Osteoblast (primary cell): ENCODE data around the gene SRP9. TPM values are rescaled to one million over a fixed set of nuclear protein-coding genes. Genes with fewer than 3 reads are reported as not detected.

ENCODE experiments used
- DNase-seq: peaks from one replicate; pipeline ENCODE4 v3.0.0; 2011; ENCODE audit warnings: low spot score, mixed read lengths; ENCODE audit not compliant: insufficient read length; ENCODE audit errors: missing footprints
- H2AFZ ChIP-seq: 2 replicates; pipeline ENCODE4 v1.6.0; 2011; ENCODE audit warnings: mild to moderate bottlenecking, low read length
- H3K27ac ChIP-seq: 2 replicates; pipeline ENCODE4 v1.5.1; 2011; ENCODE audit warnings: mild to moderate bottlenecking, low read depth, low read length, moderate library complexity
- H3K27me3 ChIP-seq: 2 replicates; pipeline ENCODE4 v1.6.0; 2012; ENCODE audit warnings: mild to moderate bottlenecking, control low read depth, inconsistent platforms, low read length, moderate library complexity; ENCODE audit not compliant: insufficient read depth
- H3K36me3 ChIP-seq: 2 replicates; pipeline ENCODE4 v1.5.1; 2011; ENCODE audit warnings: mild to moderate bottlenecking, low read length, control low read depth, moderate library complexity; ENCODE audit not compliant: insufficient read depth
- H3K4me1 ChIP-seq: 2 replicates; pipeline ENCODE4 v1.5.1; 2011; ENCODE audit warnings: mild to moderate bottlenecking, low read length, control low read depth, moderate library complexity; ENCODE audit not compliant: insufficient read depth
- H3K4me2 ChIP-seq: 2 replicates; pipeline ENCODE4 v1.6.0; 2011; ENCODE audit warnings: mild to moderate bottlenecking, low read length; ENCODE audit not compliant: insufficient read depth
- H3K4me3 ChIP-seq: fragments of 200-600 bp; sonication (generic); 3 replicates; pipeline ENCODE4 v1.5.1; 2012; ENCODE audit warnings: mild to moderate bottlenecking, low read length, inconsistent platforms; ENCODE audit not compliant: insufficient read depth
- H3K79me2 ChIP-seq: 2 replicates; pipeline ENCODE4 v1.6.0; 2012; ENCODE audit warnings: mild to moderate bottlenecking, low read length, control low read depth, inconsistent platforms; ENCODE audit not compliant: insufficient read depth
- H3K9me3 ChIP-seq: 2 replicates; pipeline ENCODE4 v1.5.1; 2011; ENCODE audit warnings: low read depth, low read length, control low read depth
- H4K20me1 ChIP-seq: 2 replicates; pipeline ENCODE4 v1.6.0; 2012; ENCODE audit warnings: mild to moderate bottlenecking, low read length, control low read depth; ENCODE audit not compliant: insufficient read depth
- CTCF ChIP-seq: IDR thresholded peaks from 2 replicates; pipeline ENCODE4 v1.5.1; 2011; ENCODE audit warnings: mild to moderate bottlenecking, low read depth, low read length, moderate library complexity; ENCODE audit errors: extremely low read depth
- total RNA-seq: library from RNA; depleted of rRNA; stranded (reverse); fragments of >200 nt; gene quantifications from 2 replicates; pipeline ENCODE4 v1.2.3, GENCODE V29; 2012

Gene SRP9
- total RNA-seq, 1 donor: 178 TPM

GRCh38 chr1:225766967-225767633, 10.5 kb upstream of the SRP9 start:
- Histone ChIP-seq H4K20me1 (no peaks in the 10 kb centered on the region), H3K36me3 (no peaks in the 10 kb centered on the region), H3K4me1 (peaks cover 50% of the 10 kb centered on the region), H3K9me3 (no peaks in the 10 kb centered on the region), H3K4me3 (peak overlapping the region; percentile 24), H3K27me3 (no peaks in the 10 kb centered on the region), H3K27ac (peak overlapping the region; percentile 92), H2AFZ (peak overlapping the region; percentile 40), H3K79me2 (no peaks in the 10 kb centered on the region), H3K4me2 (peak overlapping the region; percentile 56)
- no peak for TF ChIP-seq CTCF
- DNase-seq: peak; percentile 92

DNA sequence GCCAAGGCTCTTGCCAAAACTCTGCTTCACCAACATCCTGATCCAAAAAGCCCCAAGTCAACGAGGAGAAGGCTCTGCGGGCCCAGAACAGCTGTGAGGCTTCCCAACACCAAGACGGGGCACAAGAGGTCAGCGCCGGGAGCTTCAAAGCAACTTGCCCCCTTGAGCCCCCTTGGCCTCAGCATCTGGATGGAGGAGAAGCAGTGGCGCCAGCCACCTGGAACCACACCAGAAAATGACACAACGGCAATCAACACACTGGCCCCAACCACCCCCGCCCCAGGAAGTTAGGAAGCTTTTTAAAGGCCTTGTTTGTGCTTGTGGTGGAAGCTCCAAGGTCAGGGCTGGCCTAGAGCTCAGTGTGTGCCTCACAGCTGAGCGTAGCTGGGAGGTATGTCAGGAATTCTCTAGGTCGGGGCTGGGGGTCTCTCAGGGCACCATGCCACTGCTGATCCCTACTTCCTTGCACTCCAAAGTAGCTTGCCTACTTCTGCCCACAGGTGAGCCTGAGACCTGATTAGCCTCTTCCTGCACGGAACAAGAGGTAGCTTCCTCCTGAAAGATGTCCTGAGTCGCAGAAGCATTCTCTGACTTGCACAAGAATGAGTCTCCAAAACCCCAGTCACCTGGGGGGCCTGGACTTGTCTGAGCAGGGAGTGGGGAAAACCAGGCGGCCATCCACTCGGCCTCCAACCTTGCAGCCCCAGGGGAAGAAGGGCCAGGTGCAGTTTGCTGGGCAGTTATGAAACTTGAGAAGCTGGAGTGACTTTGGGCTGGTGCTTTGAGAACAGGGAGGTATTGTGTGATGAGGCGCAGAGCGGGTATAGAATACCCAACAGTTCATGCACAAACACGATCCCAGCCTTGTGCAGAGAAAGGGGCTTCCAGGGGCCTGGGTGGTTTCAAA, 9.7 kb upstream of the SRP9 start:
- DNase-seq: peak; percentile 72
- H3K4me1 ChIP-seq: peaks cover 51% of the 10 kb centered on the region
- peak overlapping the region; percentile 56 for H3K4me2 ChIP-seq

DNA sequence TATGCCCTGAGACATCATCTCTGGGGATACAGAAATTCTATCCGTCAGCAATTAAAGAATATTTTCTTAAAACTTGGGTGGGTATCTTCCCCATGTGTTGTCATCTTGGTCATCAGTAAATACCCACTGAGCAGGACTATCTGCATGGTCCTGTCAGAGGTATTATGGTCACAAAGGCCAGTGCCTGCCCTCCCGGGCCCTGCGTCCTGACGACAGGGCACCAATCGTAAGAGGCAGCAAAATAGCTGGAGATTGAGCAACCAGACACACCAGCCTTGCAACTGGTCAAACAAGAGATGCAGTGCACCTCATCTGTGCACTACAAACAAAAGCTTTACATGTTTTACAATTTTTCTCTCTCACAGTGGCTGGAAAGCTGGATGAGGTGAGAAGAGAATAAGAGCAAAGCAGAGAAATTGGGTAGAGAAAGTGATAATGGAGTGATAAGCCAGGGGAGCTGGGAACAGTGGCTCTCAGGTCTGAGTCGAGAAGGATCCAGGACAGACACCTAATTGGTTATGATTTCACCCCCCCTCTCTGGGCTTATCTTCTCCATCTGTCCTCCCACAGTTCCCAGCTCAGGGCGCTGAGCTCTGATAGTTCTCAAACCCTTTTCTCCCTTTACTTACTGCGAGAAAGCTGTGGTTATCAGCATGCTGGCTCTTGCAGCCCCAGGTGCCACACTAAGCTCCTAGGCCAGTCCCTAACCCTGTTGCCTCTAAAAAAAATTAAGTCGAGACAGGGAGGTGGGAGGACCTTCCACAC, 8.8 kb upstream of the SRP9 start:
- Histone ChIP-seq H3K79me2 (no peaks in the 10 kb centered on the region), H2AFZ (no peak overlapping the region), H3K4me2 (no peak overlapping the region), H3K4me3 (no peak overlapping the region), H4K20me1 (no peaks in the 10 kb centered on the region), H3K4me1 (peaks cover 47% of the 10 kb centered on the region), H3K27ac (no peak overlapping the region), H3K27me3 (no peaks in the 10 kb centered on the region), H3K9me3 (no peaks in the 10 kb centered on the region), H3K36me3 (no peaks in the 10 kb centered on the region)
- DNase-seq: peak; percentile 48
- TF ChIP-seq CTCF: no peak

More for the DNA sequence above, 9.7 kb upstream of the SRP9 start:
- Histone ChIP-seq H3K79me2 (no peaks in the 10 kb centered on the region), H3K9me3 (no peaks in the 10 kb centered on the region), H3K4me3 (peak overlapping the region; percentile 20), H2AFZ (peak overlapping the region; percentile 18), H3K27me3 (no peaks in the 10 kb centered on the region), H4K20me1 (no peaks in the 10 kb centered on the region), H3K27ac (peak overlapping the region; percentile 92), H3K36me3 (no peaks in the 10 kb centered on the region)
- no peak for TF ChIP-seq CTCF
